Amniotic stem cell (primary cell): ENCODE measurements around the gene RAB41.
"Not testable (repeated sequence)": the region's sequence is repeated elsewhere in the genome, so short reads cannot be mapped to it uniquely, and the experiment has no call there.

Source experiments
- DNase-seq: peaks from one replicate; lab custom pipeline; 2025; lab: John Stamatoyannopoulos, UW

RAB41 gene

GRCh38 chrX:70281951-70282350, at the start of gene RAB41:
RAB41 (plus strand) TSS chrX:70282172; CDS start chrX:70282218, 46 bp downstream.
- DNase-seq: no peak

- no peak for DNase-seq
These were observed 47.6 kb upstream of the RAB41 start, which contains the start of gene AWAT1 for GRCh38 chrX:70234355-70234754. AWAT1 (plus strand) TSS chrX:70234655; CDS start chrX:70234696, 41 bp downstream.

GRCh38 chrX:70240751-70241150, 41.2 kb upstream of the RAB41 start:
- no peak for DNase-seq

- DNase-seq: no peak
These were observed 40.5 kb upstream of the RAB41 start for GRCh38 chrX:70241501-70241900.

GRCh38 chrX:70243601-70244000, 38.4 kb upstream of the RAB41 start:
- DNase-seq: not testable (repeated sequence)

- DNase-seq: no peak
These were observed 37.1 kb upstream of the RAB41 start for GRCh38 chrX:70244881-70245280.

GRCh38 chrX:70247252-70247651, 34.7 kb upstream of the RAB41 start:
- no peak for DNase-seq

GRCh38 chrX:70252491-70252890, 29.5 kb upstream of the RAB41 start:
- no peak for DNase-seq

GRCh38 chrX:70253377-70254062, 28.5 kb upstream of the RAB41 start:
- DNase-seq: no peak

- no peak for DNase-seq
These were observed 27.9 kb upstream of the RAB41 start for GRCh38 chrX:70254063-70254400.

GRCh38 chrX:70254909-70255308, 27.1 kb upstream of the RAB41 start:
- DNase-seq: no peak

GRCh38 chrX:70255452-70255851, 26.5 kb upstream of the RAB41 start:
- DNase-seq: no peak

GRCh38 chrX:70257423-70258288, 24.3 kb upstream of the RAB41 start:
- DNase-seq: no peak

- no peak for DNase-seq
These were observed 21.9 kb upstream of the RAB41 start, which contains the start of gene P2RY4 for GRCh38 chrX:70260104-70260503. P2RY4 (minus strand) TSS chrX:70260204; CDS start chrX:70259624, 580 bp downstream.

- no peak for DNase-seq
These were observed 18.9 kb upstream of the RAB41 start for GRCh38 chrX:70262952-70263567.

GRCh38 chrX:70264784-70265183, 17.2 kb upstream of the RAB41 start:
- DNase-seq: no peak

- DNase-seq: no peak
These were observed 13.9 kb upstream of the RAB41 start, which contains the start of gene ARR3 for GRCh38 chrX:70268034-70268433. ARR3 (plus strand) TSS chrX:70268334; CDS start chrX:70269386, 1,052 bp downstream.

- DNase-seq: not testable (repeated sequence)
These were observed 7.9 kb upstream of the RAB41 start for GRCh38 chrX:70274029-70274428.

- DNase-seq: no peak
These were observed 2.9 kb upstream of the RAB41 start for GRCh38 chrX:70279081-70279480.

- DNase-seq: no peak
These were observed 1.4 kb upstream of the RAB41 start for GRCh38 chrX:70280573-70280972.

- no peak for DNase-seq
These were observed 7.3 kb downstream of the RAB41 start for GRCh38 chrX:70289168-70289792.
